Measurements from ENCODE around the gene FGF13. TPM values are rescaled to one million over a fixed set of nuclear protein-coding genes. Genes with fewer than 3 reads are reported as not detected.

The FGF13 gene
- total and polyA plus RNA-seq, 12 donors = 0.48 to 13.4 (median 2.4) TPM

DNA sequence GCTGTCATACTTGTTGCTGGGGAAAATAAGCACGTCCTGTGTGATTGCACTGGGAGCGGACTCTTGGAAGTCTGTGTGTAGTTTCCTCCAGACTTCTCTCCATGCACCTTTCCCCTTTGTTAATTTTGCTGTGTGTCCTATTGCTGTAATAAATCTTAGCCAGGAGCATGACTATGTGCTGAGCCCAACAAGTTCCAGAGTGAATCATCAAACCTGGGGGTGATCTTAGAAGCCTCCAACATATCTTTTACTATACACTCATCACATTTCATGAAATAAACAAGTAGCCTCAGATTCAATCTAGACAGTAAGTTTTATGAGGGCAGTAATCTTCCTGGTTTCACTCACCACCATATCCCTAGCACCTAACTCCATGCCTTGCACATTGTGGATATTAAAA is 43.3 kb upstream of the FGF13 start:
- intact Hi-C loops (cut with DNase I) = no loop called here
- no peak overlapping the region for H3K27ac ChIP-seq
- WGBS, 4 donors = 51 to 82% (median 67%) methylated on average over 2 of the region's 2 CpGs
- TF ChIP-seq POLR2A (IDR thresholded peaks at IDR 0.05) (no peak), CTCF (IDR thresholded peaks at IDR 0.05) (no peak)
- DNase-seq = no peak
- no peaks in the 10 kb centered on the region for H3K36me3 ChIP-seq (replicated peaks in 1 of 2)
- no peaks in the 10 kb centered on the region for H3K9me3 ChIP-seq (replicated peaks in 1 of 3)
- no peaks in the 10 kb centered on the region for H3K4me1 ChIP-seq (replicated peaks in 1 of 2)
- H3K4me3 ChIP-seq = no peak overlapping the region
- peaks cover 36% of the 10 kb centered on the region for H3K27me3 ChIP-seq

DNA sequence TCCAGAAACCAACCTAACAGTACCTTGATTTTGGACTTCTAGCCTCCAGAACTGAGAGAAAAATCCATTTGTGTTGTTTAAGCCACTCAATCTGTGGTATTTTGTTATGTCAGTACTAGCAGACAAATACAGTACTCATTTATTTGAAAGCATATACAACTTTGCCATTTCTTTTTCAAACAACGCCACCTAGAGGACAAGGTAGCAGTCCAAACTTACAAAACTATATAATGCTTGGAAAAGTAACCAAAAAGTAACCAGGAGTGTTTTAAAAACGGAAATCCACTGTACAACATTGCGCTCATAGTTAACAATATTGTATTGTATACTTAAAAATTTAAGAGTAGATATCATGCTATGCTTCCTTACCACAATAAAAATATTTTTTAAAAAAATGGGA is 37.0 kb upstream of the FGF13 start:
- DNase-seq = no peak
- intact Hi-C loops (cut with DNase I) = loop anchor here in 1 of 2 donors (5.0 to 10.0 kb wide), 2 partner anchors 554 to 621 kb away; no protein-coding TSS in a partner anchor

GRCh38 chrX:138745196-138745595 is 33.7 kb upstream of the FGF13 start:
- intact Hi-C loops (cut with DNase I) = loop anchor here in 1 of 2 donors (5.0 to 10.0 kb wide), 2 partner anchors 550 to 618 kb away; no protein-coding TSS in a partner anchor
- peak in 5 of 7 donors; percentile 19 to 41 (median 30) for DNase-seq
- 3 to 5% (median 4%) methylated on average over 7 of the region's 7 CpGs for WGBS, 4 donors
- H3K4me3 ChIP-seq = no peak overlapping the region
- TF ChIP-seq POLR2A (IDR thresholded peaks at IDR 0.05) (no peak), CTCF (IDR thresholded peaks at IDR 0.05) (peak; percentile 31 to 86 (median 64))
- H3K27me3 ChIP-seq = peaks cover 26% of the 10 kb centered on the region
- no peak overlapping the region for H3K27ac ChIP-seq
- no peaks in the 10 kb centered on the region for H3K9me3 ChIP-seq (replicated peaks in 1 of 3)
- no peaks in the 10 kb centered on the region for H3K36me3 ChIP-seq (replicated peaks in 1 of 2)
- no peaks in the 10 kb centered on the region for H3K4me1 ChIP-seq (replicated peaks in 1 of 2)

More for the DNA sequence above, 37.0 kb upstream of the FGF13 start:
- Histone ChIP-seq H3K4me1 (replicated peaks in 1 of 2) (no peaks in the 10 kb centered on the region), H3K9me3 (replicated peaks in 1 of 3) (no peaks in the 10 kb centered on the region), H3K4me3 (no peak overlapping the region), H3K36me3 (replicated peaks in 1 of 2) (no peaks in the 10 kb centered on the region), H3K27me3 (peaks cover 28% of the 10 kb centered on the region), H3K27ac (no peak overlapping the region)
- WGBS, 4 donors = 19 to 24% (median 24%) methylated on average over 3 of the region's 3 CpGs
- TF ChIP-seq CTCF (IDR thresholded peaks at IDR 0.05) (peak in 4 of 6 experiments; percentile 14 to 57 (median 40)), POLR2A (IDR thresholded peaks at IDR 0.05) (no peak)

DNA sequence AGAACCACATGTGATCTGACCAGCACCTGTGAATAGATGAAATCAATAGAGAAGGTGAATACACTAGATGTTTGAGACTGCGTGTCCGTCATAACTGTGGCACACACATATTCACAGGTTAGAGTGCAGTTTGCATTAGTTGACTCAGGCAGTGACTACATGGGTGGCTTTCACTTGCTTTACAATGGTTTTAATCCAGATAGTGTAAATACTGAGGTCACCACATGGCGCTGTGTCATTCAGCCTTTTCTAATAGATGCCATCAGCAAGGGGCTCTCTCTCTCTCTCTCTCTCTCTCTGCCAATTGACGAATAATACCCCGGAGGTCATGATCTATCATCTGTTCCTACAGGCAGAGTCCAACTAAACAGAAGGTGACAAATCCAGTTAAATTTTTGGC is 30.7 kb upstream of the FGF13 start:
- Histone ChIP-seq H3K36me3 (replicated peaks in 1 of 2) (no peaks in the 10 kb centered on the region), H3K9me3 (replicated peaks in 1 of 3) (no peaks in the 10 kb centered on the region), H3K4me1 (replicated peaks in 1 of 2) (no peaks in the 10 kb centered on the region), H3K27me3 (peaks cover 24% of the 10 kb centered on the region), H3K4me3 (no peak overlapping the region), H3K27ac (no peak overlapping the region)
- TF ChIP-seq POLR2A (IDR thresholded peaks at IDR 0.05) (no peak), CTCF (IDR thresholded peaks at IDR 0.05) (no peak)
- DNase-seq = no peak
- intact Hi-C loops (cut with DNase I) = loop anchor here in 1 of 2 donors (10.0 kb wide), 1 partner anchor 547 kb away; no protein-coding TSS in a partner anchor
- WGBS, 4 donors = 78 to 89% (median 86%) methylated on average over 5 of the region's 5 CpGs
